Measurements from ENCODE around the gene RTL10.

The RTL10 gene

DNA sequence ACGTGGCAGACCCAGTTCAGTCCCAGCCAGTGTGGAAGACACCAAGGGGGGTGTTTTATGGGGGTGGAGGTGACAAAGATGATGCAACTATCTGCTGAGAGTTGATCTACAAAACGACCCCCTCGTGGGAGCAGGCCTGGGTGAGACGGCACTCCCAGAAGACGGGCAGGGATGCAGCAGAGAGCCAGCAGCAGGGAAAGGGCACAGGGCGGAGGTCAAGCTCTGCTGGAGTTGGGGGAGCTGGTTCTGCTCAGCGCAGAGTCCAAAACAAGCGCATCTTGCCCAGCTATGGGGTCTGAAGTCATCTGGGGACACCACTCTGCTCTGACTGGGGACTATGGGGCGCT lies 3.9 kb downstream of the RTL10 start:
- Histone ChIP-seq H2AFZ (ENCODE audit: low read depth, low read length, severe bottlenecking) (no peak overlapping the region), H3K27ac (ENCODE audit: low read depth, low read length) (no peak overlapping the region), H3K9me2 (replicated peaks; ENCODE audit: insufficient read depth, low read length) (no peaks in the 10 kb centered on the region), H3K4me2 (ENCODE audit: low read depth, low read length, poor library complexity, severe bottlenecking) (no peak overlapping the region), H3K9me3 (ENCODE audit: insufficient read depth, low read length) (no peaks in the 10 kb centered on the region), H3F3A (ENCODE audit: insufficient read depth) (no peaks in the 10 kb centered on the region), H4K20me1 (ENCODE audit: low read depth, low read length) (no peaks in the 10 kb centered on the region), H3K79me2 (ENCODE audit: insufficient read depth, low read length) (peaks cover 29% of the 10 kb centered on the region), H3K27me3 (ENCODE audit: low read length) (no peaks in the 10 kb centered on the region), H3K36me3 (ENCODE audit: low read length) (no peaks in the 10 kb centered on the region), H3K9ac (ENCODE audit: low read length) (no peak overlapping the region), H3K4me3 (ENCODE audit: insufficient read depth, low read length, poor library complexity, severe bottlenecking) (no peak overlapping the region)
- TF ChIP-seq EZH2phosphoT487 (conservative IDR thresholded peaks at IDR 0.05; ENCODE audit: low read length) = no peak
- TF ChIP-seq, protein P1, sequence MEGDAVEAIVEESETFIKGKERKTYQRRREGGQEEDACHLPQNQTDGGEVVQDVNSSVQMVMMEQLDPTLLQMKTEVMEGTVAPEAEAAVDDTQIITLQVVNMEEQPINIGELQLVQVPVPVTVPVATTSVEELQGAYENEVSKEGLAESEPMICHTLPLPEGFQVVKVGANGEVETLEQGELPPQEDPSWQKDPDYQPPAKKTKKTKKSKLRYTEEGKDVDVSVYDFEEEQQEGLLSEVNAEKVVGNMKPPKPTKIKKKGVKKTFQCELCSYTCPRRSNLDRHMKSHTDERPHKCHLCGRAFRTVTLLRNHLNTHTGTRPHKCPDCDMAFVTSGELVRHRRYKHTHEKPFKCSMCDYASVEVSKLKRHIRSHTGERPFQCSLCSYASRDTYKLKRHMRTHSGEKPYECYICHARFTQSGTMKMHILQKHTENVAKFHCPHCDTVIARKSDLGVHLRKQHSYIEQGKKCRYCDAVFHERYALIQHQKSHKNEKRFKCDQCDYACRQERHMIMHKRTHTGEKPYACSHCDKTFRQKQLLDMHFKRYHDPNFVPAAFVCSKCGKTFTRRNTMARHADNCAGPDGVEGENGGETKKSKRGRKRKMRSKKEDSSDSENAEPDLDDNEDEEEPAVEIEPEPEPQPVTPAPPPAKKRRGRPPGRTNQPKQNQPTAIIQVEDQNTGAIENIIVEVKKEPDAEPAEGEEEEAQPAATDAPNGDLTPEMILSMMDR (IDR thresholded peaks at IDR 0.05; ENCODE audit: insufficient read depth, low read length, poor library complexity, severe bottlenecking) = no peak

DNA sequence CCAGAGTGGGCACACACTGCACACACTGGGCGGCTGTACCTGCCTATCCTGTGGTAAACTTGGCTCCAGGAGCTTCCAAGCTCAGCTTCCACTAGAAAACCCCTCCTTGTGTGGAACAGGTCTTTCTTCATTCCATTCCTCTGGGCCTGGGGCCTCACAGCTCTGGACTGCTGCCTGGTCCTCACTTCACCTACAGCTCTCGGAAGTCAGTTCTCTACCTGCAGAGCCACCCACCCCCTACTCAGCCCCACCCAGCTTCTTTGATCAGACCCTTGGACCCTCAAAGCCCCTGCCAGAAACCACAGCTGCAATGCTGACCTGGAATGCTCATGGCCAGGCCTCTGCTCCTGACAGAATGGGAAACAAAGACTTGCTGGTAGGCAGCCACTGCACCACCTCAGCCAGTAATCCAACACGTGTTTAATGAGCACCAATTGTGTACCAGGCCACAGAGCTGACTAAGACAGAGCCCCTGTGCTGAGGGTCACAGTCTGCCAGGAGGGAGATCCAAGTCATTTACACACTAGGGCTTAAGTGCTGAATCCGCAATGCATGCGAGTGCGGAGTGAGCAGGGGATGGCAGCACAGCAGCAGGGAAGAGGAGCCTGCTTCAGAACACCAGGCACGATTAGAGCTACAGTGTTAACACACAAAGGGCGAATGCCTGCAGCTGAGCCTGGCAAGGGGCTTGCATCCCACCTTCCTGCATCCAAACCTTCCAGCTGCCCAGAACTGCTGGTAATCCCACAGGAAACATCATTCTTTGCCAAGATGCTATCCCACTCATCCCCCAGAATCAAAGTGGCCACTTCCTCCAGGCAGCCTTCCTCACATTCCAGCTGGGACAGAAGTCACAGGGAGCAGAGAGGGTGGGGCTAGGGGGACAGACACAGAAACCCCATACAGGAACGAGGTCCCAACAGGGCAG lies 4.6 kb downstream of the RTL10 start:
- H3K9me3 ChIP-seq (ENCODE audit: insufficient read depth, low read length) = no peaks in the 10 kb centered on the region
- no peaks in the 10 kb centered on the region for H3K27me3 ChIP-seq (ENCODE audit: low read length)
- no peaks in the 10 kb centered on the region for H3K36me3 ChIP-seq (ENCODE audit: low read length)
- H4K20me1 ChIP-seq (ENCODE audit: low read depth, low read length) = no peaks in the 10 kb centered on the region
- H2AFZ ChIP-seq (ENCODE audit: low read depth, low read length, severe bottlenecking) = no peak overlapping the region
- H3F3A ChIP-seq (ENCODE audit: insufficient read depth) = no peaks in the 10 kb centered on the region
- H3K4me3 ChIP-seq (ENCODE audit: insufficient read depth, low read length, poor library complexity, severe bottlenecking) = no peak overlapping the region
- H3K4me2 ChIP-seq (ENCODE audit: low read depth, low read length, poor library complexity, severe bottlenecking) = no peak overlapping the region
- no peaks in the 10 kb centered on the region for H3K9me2 ChIP-seq (replicated peaks; ENCODE audit: insufficient read depth, low read length)
- H3K27ac ChIP-seq (ENCODE audit: low read depth, low read length) = no peak overlapping the region
- peaks cover 22% of the 10 kb centered on the region for H3K79me2 ChIP-seq (ENCODE audit: insufficient read depth, low read length)
- no peak for TF ChIP-seq EZH2phosphoT487 (conservative IDR thresholded peaks at IDR 0.05; ENCODE audit: low read length)
- TF ChIP-seq, protein P1 (IDR thresholded peaks at IDR 0.05; ENCODE audit: insufficient read depth, low read length, poor library complexity, severe bottlenecking) = no peak
- H3K9ac ChIP-seq (ENCODE audit: low read length) = no peak overlapping the region

DNA sequence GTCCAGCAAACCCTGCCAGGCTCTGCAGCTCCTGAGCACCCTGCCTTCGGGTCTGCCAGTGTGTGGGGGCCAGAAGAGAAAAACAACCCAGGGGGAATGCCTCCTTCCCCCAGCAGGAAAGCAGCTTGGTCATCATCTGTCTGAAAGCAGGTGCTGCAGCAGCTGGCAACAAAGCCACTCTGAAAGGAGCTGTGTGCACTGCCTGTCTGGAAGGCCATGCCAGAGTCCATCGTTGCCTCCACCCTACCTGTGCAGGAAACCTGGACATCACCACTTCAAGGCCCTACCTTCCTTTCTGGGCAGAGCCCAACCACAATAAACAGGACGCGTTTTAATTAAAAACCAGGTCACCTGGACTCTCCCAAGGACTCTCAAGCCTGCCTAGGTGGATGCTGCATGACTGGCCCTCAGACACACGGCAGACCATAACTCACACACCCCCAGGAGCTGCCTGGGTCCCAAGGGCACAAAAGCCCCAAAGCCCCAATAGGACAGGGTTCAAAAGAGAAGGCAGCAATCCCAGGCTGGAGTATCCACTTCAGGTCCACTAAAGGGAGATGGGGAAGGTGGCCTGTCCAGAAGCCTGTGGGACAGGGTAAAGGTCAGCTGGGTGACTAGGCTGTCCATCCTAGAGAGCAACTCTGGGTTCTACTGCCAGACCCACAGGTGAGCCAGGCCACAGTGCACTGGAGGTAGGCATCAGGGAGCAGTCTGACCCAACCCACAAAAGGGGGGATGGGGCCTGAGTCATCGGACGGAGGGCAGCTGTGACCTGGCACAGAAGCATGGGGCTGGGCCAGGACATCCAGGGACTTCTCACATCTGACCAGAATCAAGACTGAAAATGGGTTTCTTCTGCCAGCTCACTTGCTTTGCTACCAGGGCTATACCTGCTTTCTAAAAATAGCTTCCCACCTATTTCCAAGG lies 6.1 kb downstream of the RTL10 start:
- H2AFZ ChIP-seq (ENCODE audit: low read depth, low read length, severe bottlenecking) = no peak overlapping the region
- H3K9me2 ChIP-seq (replicated peaks; ENCODE audit: insufficient read depth, low read length) = no peaks in the 10 kb centered on the region
- H3K4me2 ChIP-seq (ENCODE audit: low read depth, low read length, poor library complexity, severe bottlenecking) = no peak overlapping the region
- H3K27me3 ChIP-seq (ENCODE audit: low read length) = no peaks in the 10 kb centered on the region
- no peak overlapping the region for H3K4me3 ChIP-seq (ENCODE audit: insufficient read depth, low read length, poor library complexity, severe bottlenecking)
- H3K79me2 ChIP-seq (ENCODE audit: insufficient read depth, low read length) = peaks cover 11% of the 10 kb centered on the region
- TF ChIP-seq EZH2phosphoT487 (conservative IDR thresholded peaks at IDR 0.05; ENCODE audit: low read length) = no peak
- TF ChIP-seq, protein P1 (IDR thresholded peaks at IDR 0.05; ENCODE audit: insufficient read depth, low read length, poor library complexity, severe bottlenecking) = no peak
- no peaks in the 10 kb centered on the region for H3K36me3 ChIP-seq (ENCODE audit: low read length)
- H3K9me3 ChIP-seq (ENCODE audit: insufficient read depth, low read length) = no peaks in the 10 kb centered on the region
- no peak overlapping the region for H3K9ac ChIP-seq (ENCODE audit: low read length)
- H3F3A ChIP-seq (ENCODE audit: insufficient read depth) = no peaks in the 10 kb centered on the region
- no peak overlapping the region for H3K27ac ChIP-seq (ENCODE audit: low read depth, low read length)
- H4K20me1 ChIP-seq (ENCODE audit: low read depth, low read length) = no peaks in the 10 kb centered on the region
